OCI-LY1 (cell line): Measurements from ENCODE around the gene TNC.

ENCODE experiments used
- H2AFZ ChIP-seq: fragments of 200-600 bp; sonication (generic), shearing (Covaris generic); 2 replicates; pipeline ENCODE4 v1.6.0; 2014; ENCODE audit warnings: antibody characterized with exemption, mild to moderate bottlenecking, low read length
- H3F3A ChIP-seq: fragments of 200-600 bp; sonication (generic), shearing (Covaris generic); 2 replicates; pipeline ENCODE4 v1.6.0; 2014; ENCODE audit warnings: mild to moderate bottlenecking, antibody characterized with exemption, low read length, moderate library complexity; ENCODE audit not compliant: insufficient read depth
- H3K27ac ChIP-seq: fragments of 200-600 bp; sonication (generic); 2 replicates; pipeline ENCODE4 v1.5.1; 2014; ENCODE audit warnings: low read length, mixed run types, mild to moderate bottlenecking, low read depth; ENCODE audit not compliant: poor library complexity, severe bottlenecking
- H3K27me3 ChIP-seq: fragments of 200-600 bp; sonication (generic); 2 replicates; pipeline ENCODE4 v1.6.0; 2014; ENCODE audit warnings: antibody characterized with exemption, mild to moderate bottlenecking, low read length, moderate library complexity; ENCODE audit not compliant: insufficient read depth
- H3K36me3 ChIP-seq: fragments of 200-600 bp; sonication (generic); 2 replicates; pipeline ENCODE4 v1.6.1; 2014; ENCODE audit warnings: mild to moderate bottlenecking, antibody characterized with exemption, low read length, moderate library complexity, mixed read lengths; ENCODE audit not compliant: insufficient read depth
- H3K4me1 ChIP-seq: fragments of 200-600 bp; sonication (generic); 2 replicates; pipeline ENCODE4 v1.5.1; 2014; ENCODE audit warnings: mild to moderate bottlenecking, low read length, moderate library complexity; ENCODE audit not compliant: insufficient read depth, severe bottlenecking
- H3K4me2 ChIP-seq: fragments of 200-600 bp; sonication (generic), shearing (Covaris generic); 2 replicates; pipeline ENCODE4 v1.6.1; 2014; ENCODE audit warnings: low read length
- H3K4me3 ChIP-seq: fragments of 200-600 bp; sonication (generic); 2 replicates; pipeline ENCODE4 v1.5.1; 2014; ENCODE audit warnings: low read length, low read depth, mild to moderate bottlenecking, mixed read lengths; ENCODE audit not compliant: poor library complexity, severe bottlenecking
- H3K79me2 ChIP-seq: fragments of 200-600 bp; shearing (Covaris generic); 2 replicates; pipeline ENCODE4 v1.6.1; 2016; ENCODE audit warnings: mixed run types, low read length, mixed read lengths; ENCODE audit not compliant: insufficient read depth
- H3K9ac ChIP-seq: fragments of 200-600 bp; sonication (generic), shearing (Covaris generic); 2 replicates; pipeline ENCODE4 v1.6.1; 2014; ENCODE audit warnings: mild to moderate bottlenecking, low read length, mixed read lengths
- H3K9me2 ChIP-seq: fragments of 200-600 bp; sonication (generic), shearing (Covaris generic); 2 replicates; pipeline ENCODE4 v1.6.1; 2014; ENCODE audit warnings: low read depth, mild to moderate bottlenecking, low read length, mixed read lengths
- H3K9me3 ChIP-seq: fragments of 200-600 bp; shearing (Covaris generic); 2 replicates; pipeline ENCODE4 v1.6.1; 2014; ENCODE audit warnings: low read length, mixed read lengths
- H4K20me1 ChIP-seq: fragments of 200-600 bp; sonication (generic), shearing (Covaris generic); 2 replicates; pipeline ENCODE4 v1.6.0; 2016; ENCODE audit warnings: mild to moderate bottlenecking, low read length; ENCODE audit not compliant: insufficient read depth
- CTCF ChIP-seq: fragments of 200-600 bp; sonication (generic), shearing (Covaris generic); IDR thresholded peaks from 2 replicates; pipeline ENCODE4 v1.5.1; 2017; ENCODE audit warnings: mild to moderate bottlenecking, antibody characterized with exemption, low read length, moderate library complexity, mixed read lengths
- EZH2 ChIP-seq: fragments of 200-600 bp; sonication (generic), shearing (Covaris generic); IDR thresholded peaks from 2 replicates; pipeline ENCODE4 v1.8.0; 2017; ENCODE audit warnings: borderline replicate concordance, mixed run types, mild to moderate bottlenecking, antibody characterized with exemption, low read length, moderate library complexity, mixed read lengths

The TNC gene

GRCh38 chr9:115098226-115098965, 19.6 kb downstream of the TNC start:
- Histone ChIP-seq H2AFZ (no peak overlapping the region), H3F3A (no peaks in the 10 kb centered on the region), H3K4me3 (no peak overlapping the region), H3K4me2 (no peak overlapping the region), H3K36me3 (no peaks in the 10 kb centered on the region), H3K9ac (no peak overlapping the region), H4K20me1 (no peaks in the 10 kb centered on the region), H3K27me3 (no peaks in the 10 kb centered on the region; the same call in 1 of the 2 replicates), H3K4me1 (no peaks in the 10 kb centered on the region), H3K79me2 (no peaks in the 10 kb centered on the region), H3K27ac (no peak overlapping the region), H3K9me2 (no peaks in the 10 kb centered on the region), H3K9me3 (no peaks in the 10 kb centered on the region)
- TF ChIP-seq EZH2 = no peak
- no peak for TF ChIP-seq CTCF

- H3K4me2 ChIP-seq = no peak overlapping the region
These were observed 24.4 kb downstream of the TNC start for GRCh38 chr9:115093520-115093919.

GRCh38 chr9:115090486-115090885, 27.5 kb downstream of the TNC start:
- no peaks in the 10 kb centered on the region for H3K4me1 ChIP-seq
- no peak overlapping the region for H3K4me2 ChIP-seq
- H3K9me2 ChIP-seq = no peaks in the 10 kb centered on the region
- H3F3A ChIP-seq = no peaks in the 10 kb centered on the region
- no peak for TF ChIP-seq CTCF
- no peak for TF ChIP-seq EZH2
- no peak overlapping the region for H3K27ac ChIP-seq
- H3K27me3 ChIP-seq = no peaks in the 10 kb centered on the region
- H2AFZ ChIP-seq = no peak overlapping the region
- H3K9ac ChIP-seq = no peak overlapping the region
- H3K79me2 ChIP-seq = no peaks in the 10 kb centered on the region
- no peaks in the 10 kb centered on the region for H3K36me3 ChIP-seq
- H4K20me1 ChIP-seq = no peaks in the 10 kb centered on the region
- no peak overlapping the region for H3K4me3 ChIP-seq
- no peaks in the 10 kb centered on the region for H3K9me3 ChIP-seq

More at GRCh38 chr9:115093520-115093919, 24.4 kb downstream of the TNC start:
- Histone ChIP-seq H3K9ac (no peak overlapping the region), H3K9me3 (no peaks in the 10 kb centered on the region), H3K4me1 (no peaks in the 10 kb centered on the region), H4K20me1 (no peaks in the 10 kb centered on the region), H3K36me3 (no peaks in the 10 kb centered on the region), H3K27me3 (no peaks in the 10 kb centered on the region; the same call in 1 of the 2 replicates), H3K9me2 (no peaks in the 10 kb centered on the region), H3K79me2 (no peaks in the 10 kb centered on the region), H3K27ac (no peak overlapping the region), H2AFZ (no peak overlapping the region), H3F3A (no peaks in the 10 kb centered on the region), H3K4me3 (no peak overlapping the region)
- TF ChIP-seq CTCF = no peak
- no peak for TF ChIP-seq EZH2
